Prostate gland (tissue), 2 donors: ENCODE measurements around the gene SYVN1. TPM values are rescaled to one million over a fixed set of nuclear protein-coding genes. Genes with fewer than 3 reads are reported as not detected.

Source experiments
- DNase-seq: peaks from one replicate; pipeline ENCODE4 v3.0.0-alpha.2; 2019; ENCODE audit warnings: low spot score
- H3K27ac ChIP-seq, 2 donors: fragments of 200-600 bp; sonication (generic); 2 replicates each; pipeline ENCODE4 v1.5.1; 2017 to 2019
- H3K27me3 ChIP-seq: fragments of 200-600 bp; sonication (generic); replicated peaks from 2 replicates; pipeline ENCODE4 v1.5.1; 2019; ENCODE audit not compliant: insufficient read depth
- H3K36me3 ChIP-seq, 2 donors: fragments of 200-600 bp; sonication (generic); 1 replicate in 1 of 2; 2 replicates in 1 of 2; pipeline versions ENCODE4 v1.5.1 to v1.8.1; 2017 to 2019
- H3K4me1 ChIP-seq: fragments of 200-600 bp; sonication (generic); replicated peaks from 2 replicates; pipeline ENCODE4 v1.5.1; 2019
- H3K4me3 ChIP-seq, 2 donors: fragments of 200-600 bp; sonication (generic); 2 replicates each; pipeline ENCODE4 v1.5.1; 2017 to 2019
- H3K9me3 ChIP-seq: fragments of 200-600 bp; sonication (generic); 2 replicates; pipeline ENCODE4 v1.5.1; 2017
- POLR2A ChIP-seq: fragments of 450-650 bp; IDR thresholded peaks from one replicate; pipeline ENCODE4 v1.6.1; 2016; ENCODE audit warnings: antibody characterized with exemption, mild to moderate bottlenecking
- POLR2AphosphoS5 ChIP-seq: sonication (generic); formaldehyde crosslinking; IDR thresholded peaks from one replicate; pipeline ENCODE4 v1.6.1; 2017; ENCODE audit warnings: antibody characterized with exemption
- WGBS: methylation state at CpG from one replicate; pipeline ENCODE4 v1.1.5; 2018; 5-methylcytosine and 5-hydroxymethylcytosine counted together
- intact Hi-C: fragments of 100-400 bp; cut with DNase I; formaldehyde crosslinking; loops from one replicate; pipeline ENCODE4 v1.14.2; 2022
- total RNA-seq, 2 donors: library from RNA; depleted of rRNA; stranded (reverse); fragments of >200 nt; gene quantifications; one replicate each; pipeline ENCODE4 v1.1.0, GENCODE V29; 2016
- TF ChIP-seq, protein P1 (sequence below), 4 experiments: fragments of 200-600 bp in 2 of 4; fragments of 450-650 bp in 2 of 4; sonication (generic) in 2 of 4; IDR thresholded peaks; 1 replicate in 3 of 4; 2 replicates in 1 of 4; pipeline ENCODE4 v1.5.1; 2016 to 2019; ENCODE audit warnings: antibody characterized with exemption in 4 of 4, mild to moderate bottlenecking in 2 of 4, moderate library complexity in 2 of 4

SYVN1 gene
- total RNA-seq, 2 donors from 2014 or later: 89.7 to 108 TPM

DNA sequence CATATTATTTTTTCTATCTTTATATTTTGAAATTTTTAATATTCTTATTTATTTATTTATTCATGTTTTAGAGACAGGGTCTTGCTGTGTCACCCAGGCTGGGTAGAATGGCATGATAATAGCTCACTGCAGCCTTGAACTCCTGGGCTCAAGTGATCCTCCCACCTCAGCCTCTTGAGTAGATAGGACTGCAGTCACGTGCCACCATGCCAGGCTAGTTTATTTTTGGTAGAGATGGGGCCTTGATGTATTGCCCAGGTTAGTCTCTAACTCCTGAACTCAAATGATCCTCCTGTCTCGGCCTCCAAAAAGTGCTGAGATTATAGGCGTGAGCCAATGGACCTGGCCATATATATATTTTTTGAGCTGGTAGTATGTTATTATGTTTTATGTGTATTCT lies 33.3 kb upstream of the SYVN1 start:
- TF ChIP-seq POLR2AphosphoS5 (no peak), POLR2A (no peak)
- TF ChIP-seq, protein P1, sequence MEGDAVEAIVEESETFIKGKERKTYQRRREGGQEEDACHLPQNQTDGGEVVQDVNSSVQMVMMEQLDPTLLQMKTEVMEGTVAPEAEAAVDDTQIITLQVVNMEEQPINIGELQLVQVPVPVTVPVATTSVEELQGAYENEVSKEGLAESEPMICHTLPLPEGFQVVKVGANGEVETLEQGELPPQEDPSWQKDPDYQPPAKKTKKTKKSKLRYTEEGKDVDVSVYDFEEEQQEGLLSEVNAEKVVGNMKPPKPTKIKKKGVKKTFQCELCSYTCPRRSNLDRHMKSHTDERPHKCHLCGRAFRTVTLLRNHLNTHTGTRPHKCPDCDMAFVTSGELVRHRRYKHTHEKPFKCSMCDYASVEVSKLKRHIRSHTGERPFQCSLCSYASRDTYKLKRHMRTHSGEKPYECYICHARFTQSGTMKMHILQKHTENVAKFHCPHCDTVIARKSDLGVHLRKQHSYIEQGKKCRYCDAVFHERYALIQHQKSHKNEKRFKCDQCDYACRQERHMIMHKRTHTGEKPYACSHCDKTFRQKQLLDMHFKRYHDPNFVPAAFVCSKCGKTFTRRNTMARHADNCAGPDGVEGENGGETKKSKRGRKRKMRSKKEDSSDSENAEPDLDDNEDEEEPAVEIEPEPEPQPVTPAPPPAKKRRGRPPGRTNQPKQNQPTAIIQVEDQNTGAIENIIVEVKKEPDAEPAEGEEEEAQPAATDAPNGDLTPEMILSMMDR (IDR thresholded peaks at IDR 0.05): no peak

DNA sequence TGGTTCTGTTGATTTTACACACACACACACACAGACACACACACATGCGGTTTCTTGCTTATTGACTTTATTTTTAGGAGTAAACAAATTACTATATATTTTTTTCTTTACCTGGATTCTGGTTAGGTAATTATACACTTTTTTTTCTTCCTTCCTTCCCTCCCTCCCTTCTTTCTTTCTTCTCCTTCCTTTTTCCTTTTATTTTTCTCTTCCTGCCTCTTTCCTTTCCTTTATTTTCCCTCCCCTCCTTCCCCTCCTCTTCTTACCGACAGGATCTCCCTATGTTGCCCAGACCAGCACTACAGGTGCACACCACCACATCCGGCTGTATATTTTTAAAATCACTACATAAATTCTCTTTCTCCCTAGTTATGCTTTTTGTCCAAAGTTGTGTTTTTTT lies 32.6 kb upstream of the SYVN1 start:
- Histone ChIP-seq H3K9me3 (no peaks in the 10 kb centered on the region), H3K4me1 (no peaks in the 10 kb centered on the region), H3K4me3 (no peak overlapping the region), H3K27me3 (no peaks in the 10 kb centered on the region), H3K36me3 (no peaks in the 10 kb centered on the region), H3K27ac (no peak overlapping the region)
- 92% methylated on average over 3 of the region's 3 CpGs for WGBS
- intact Hi-C loops: no loop called here
- no peak for DNase-seq
- TF ChIP-seq, protein P1 (IDR thresholded peaks at IDR 0.05): no peak
- TF ChIP-seq POLR2AphosphoS5 (no peak), POLR2A (no peak)

More for the DNA sequence above, 33.3 kb upstream of the SYVN1 start:
- H3K27me3 ChIP-seq: no peaks in the 10 kb centered on the region
- H3K27ac ChIP-seq: no peak overlapping the region
- H3K9me3 ChIP-seq: no peaks in the 10 kb centered on the region
- no peaks in the 10 kb centered on the region for H3K4me1 ChIP-seq
- 93% methylated on average over 3 of the region's 3 CpGs for WGBS
- no peaks in the 10 kb centered on the region for H3K36me3 ChIP-seq
- intact Hi-C loops: no loop called here
- no peak overlapping the region for H3K4me3 ChIP-seq
- no peak for DNase-seq

GRCh38 chr11:65165410-65166317 lies 31.3 kb upstream of the SYVN1 start:
- WGBS: 28% methylated on average over 31 of the region's 31 CpGs
- Histone ChIP-seq H3K4me3 (peak overlapping the region; percentile 4 to 19), H3K4me1 (no peaks in the 10 kb centered on the region), H3K27me3 (no peaks in the 10 kb centered on the region), H3K9me3 (no peaks in the 10 kb centered on the region), H3K27ac (no peak overlapping the region), H3K36me3 (no peaks in the 10 kb centered on the region)
- DNase-seq: no peak
- no peak for TF ChIP-seq POLR2AphosphoS5
- TF ChIP-seq POLR2A: no peak
- TF ChIP-seq, protein P1 (IDR thresholded peaks at IDR 0.05): no peak
- intact Hi-C loops: no loop called here

GRCh38 chr11:65163684-65164083 lies 29.4 kb upstream of the SYVN1 start:
- Histone ChIP-seq H3K27ac (no peak overlapping the region), H3K36me3 (no peaks in the 10 kb centered on the region), H3K4me1 (no peaks in the 10 kb centered on the region), H3K27me3 (no peaks in the 10 kb centered on the region), H3K4me3 (no peak overlapping the region), H3K9me3 (no peaks in the 10 kb centered on the region)
- no peak for DNase-seq
- TF ChIP-seq POLR2AphosphoS5 (no peak), POLR2A (no peak)
- TF ChIP-seq, protein P1 (IDR thresholded peaks at IDR 0.05): no peak
- WGBS: 51% methylated on average over 2 of the region's 2 CpGs
- intact Hi-C loops: no loop called here

GRCh38 chr11:65160643-65161042 lies 26.3 kb upstream of the SYVN1 start:
- Histone ChIP-seq H3K27me3 (no peaks in the 10 kb centered on the region), H3K36me3 (no peaks in the 10 kb centered on the region), H3K9me3 (no peaks in the 10 kb centered on the region), H3K4me3 (no peak overlapping the region), H3K4me1 (no peaks in the 10 kb centered on the region), H3K27ac (no peak overlapping the region)
- intact Hi-C loops: no loop called here
- TF ChIP-seq POLR2A (no peak), POLR2AphosphoS5 (no peak)
- TF ChIP-seq, protein P1 (IDR thresholded peaks at IDR 0.05): no peak
- WGBS: 83% methylated on average over 3 of the region's 3 CpGs
- DNase-seq: no peak
